PFSK-1 (cell line): Measurements from ENCODE around the gene MEF2D.

Experiments used
- POLR2AphosphoS5 ChIP-seq: IDR thresholded peaks from 2 replicates; pipeline ENCODE4 v1.6.1; 2012; ENCODE audit warnings: low read depth, mild to moderate bottlenecking, control low read depth, low read length, moderate library complexity
- SIN3A ChIP-seq: IDR thresholded peaks from 2 replicates; pipeline ENCODE4 v1.6.1; 2012; ENCODE audit warnings: mild to moderate bottlenecking, low read length, moderate library complexity, borderline replicate concordance; ENCODE audit not compliant: insufficient read depth

GRCh38 chr1:156416993-156417392, 83.6 kb downstream of the MEF2D start:
- no peak for TF ChIP-seq POLR2AphosphoS5
- TF ChIP-seq SIN3A: no peak
